H1 (cell line): Measurements from ENCODE around the gene MED10. TPM values are rescaled to one million over a fixed set of nuclear protein-coding genes. Genes with fewer than 3 reads are reported as not detected.

Source experiments
- NANOG ChIP-seq: IDR thresholded peaks from 2 replicates; pipeline ENCODE4 v1.6.1; 2011; ENCODE audit warnings: low read length, low read depth, mild to moderate bottlenecking, inconsistent platforms; ENCODE audit not compliant: insufficient read depth, poor library complexity, severe bottlenecking
- SP4 ChIP-seq: IDR thresholded peaks from 2 replicates; pipeline ENCODE4 v1.6.1; 2012; ENCODE audit warnings: low read length, inconsistent platforms
- TAF1 ChIP-seq: IDR thresholded peaks from 2 replicates; pipeline ENCODE4 v1.6.1; 2011; ENCODE audit warnings: mild to moderate bottlenecking, low read depth, low read length
- TAF7 ChIP-seq: optimal IDR thresholded peaks from 2 replicates; pipeline ENCODE3; 2011; ENCODE audit warnings: low read depth, mild to moderate bottlenecking, inconsistent platforms, low read length, moderate library complexity, borderline replicate concordance
- polyA plus RNA-seq, 7 experiments: library from polyadenylated mRNA; depleted of rRNA in 3 of 7; stranded (reverse) in 5 of 7; unstranded in 2 of 7; fragments of >200 nt in 5 of 7; fragments of 200-250 nt in 2 of 7; gene quantifications; 1 replicate in 5 of 7; 2 replicates in 1 of 7; 4 replicates in 1 of 7; pipeline versions ENCODE4 v1.2.1 to v1.2.3, GENCODE V29; 2011 to 2013; ENCODE audit warnings: missing spikeins in 2 of 7, mixed read lengths in 2 of 7
- total RNA-seq: library from RNA; stranded (reverse); fragmentation: NEBNext Ultra II Directional; extraction: Animal tissue kit (Norgen Biotek cat#: 25700); gene quantifications from 2 replicates; pipeline ENCODE4 v1.2.1, GENCODE V29; 2021
- TF ChIP-seq, protein P1 (sequence below): IDR thresholded peaks from 2 replicates; pipeline ENCODE4 v1.6.1; 2011; ENCODE audit warnings: low read depth, mild to moderate bottlenecking, low read length; ENCODE audit not compliant: insufficient read depth

MED10 gene
- total and polyA plus RNA-seq, 2 of the 8 experiments (the other 6 are each of a cell fraction or from before 2014, with no cell fraction given) = 20.1 to 23.2 TPM

DNA sequence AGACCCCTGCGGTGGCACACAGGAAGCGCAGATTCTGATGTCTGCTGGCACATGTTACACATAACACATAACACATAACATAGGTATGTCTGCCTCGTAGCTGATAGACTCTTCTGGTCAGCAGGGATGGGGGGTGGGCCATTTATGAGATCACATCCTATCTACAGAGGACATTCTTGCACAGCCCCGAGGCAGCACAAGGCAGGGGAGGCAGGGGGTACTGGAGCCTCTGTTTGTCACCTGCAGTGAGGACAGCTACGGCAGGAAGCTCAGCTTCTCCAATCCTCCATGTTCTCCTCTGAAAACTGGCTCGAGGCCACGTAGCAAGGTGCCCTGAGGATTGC lies 16.7 kb upstream of the MED10 start (continued):
- TF ChIP-seq, protein P1, sequence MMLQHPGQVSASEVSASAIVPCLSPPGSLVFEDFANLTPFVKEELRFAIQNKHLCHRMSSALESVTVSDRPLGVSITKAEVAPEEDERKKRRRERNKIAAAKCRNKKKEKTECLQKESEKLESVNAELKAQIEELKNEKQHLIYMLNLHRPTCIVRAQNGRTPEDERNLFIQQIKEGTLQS = no peak
- TF ChIP-seq TAF7 = no peak
- TF ChIP-seq NANOG = no peak
- TF ChIP-seq SP4 = no peak
- no peak for TF ChIP-seq TAF1
